ENCODE data around the gene NAIF1.

The NAIF1 gene

DNA sequence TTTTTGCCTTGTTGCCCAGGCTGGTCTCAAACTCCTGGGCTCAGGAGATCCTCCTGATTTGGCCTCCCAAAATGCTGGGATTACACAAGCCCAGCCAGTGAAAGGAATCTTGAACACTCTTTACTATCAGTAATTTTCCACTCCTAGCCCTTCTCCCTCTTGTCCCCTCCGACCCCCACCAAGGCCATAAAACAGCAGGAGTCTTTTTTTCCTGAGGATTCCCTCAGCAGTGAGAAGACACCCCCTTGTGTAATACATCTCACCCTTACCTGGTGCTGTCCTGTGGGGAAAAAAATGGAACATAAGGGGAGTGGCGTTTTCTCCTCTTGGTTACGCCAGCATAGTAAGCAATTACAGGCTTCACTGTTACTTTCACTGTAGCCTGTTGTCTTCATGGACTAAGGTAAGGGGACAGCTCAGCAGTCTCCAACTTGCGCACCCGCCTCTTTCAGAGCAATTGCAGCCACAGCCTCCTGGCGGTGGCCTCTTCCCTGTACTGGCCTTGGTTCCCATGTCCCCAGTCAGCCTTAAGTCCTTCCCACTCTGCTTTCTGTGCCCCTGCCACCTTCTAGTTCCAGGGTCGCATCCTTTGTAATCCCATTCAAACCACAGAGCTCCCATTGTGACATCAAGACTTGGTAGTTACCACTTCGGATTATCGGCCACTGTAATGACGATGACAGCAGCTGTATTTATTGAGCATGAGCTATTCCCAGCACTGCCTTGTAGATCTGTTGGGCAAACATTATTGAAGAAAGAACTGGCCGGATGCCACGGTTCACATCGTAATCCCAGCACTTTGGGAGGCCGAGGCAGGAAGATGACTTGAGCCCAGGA, 10.0 kb downstream of the NAIF1 start:
- TF ChIP-seq, protein P1, sequence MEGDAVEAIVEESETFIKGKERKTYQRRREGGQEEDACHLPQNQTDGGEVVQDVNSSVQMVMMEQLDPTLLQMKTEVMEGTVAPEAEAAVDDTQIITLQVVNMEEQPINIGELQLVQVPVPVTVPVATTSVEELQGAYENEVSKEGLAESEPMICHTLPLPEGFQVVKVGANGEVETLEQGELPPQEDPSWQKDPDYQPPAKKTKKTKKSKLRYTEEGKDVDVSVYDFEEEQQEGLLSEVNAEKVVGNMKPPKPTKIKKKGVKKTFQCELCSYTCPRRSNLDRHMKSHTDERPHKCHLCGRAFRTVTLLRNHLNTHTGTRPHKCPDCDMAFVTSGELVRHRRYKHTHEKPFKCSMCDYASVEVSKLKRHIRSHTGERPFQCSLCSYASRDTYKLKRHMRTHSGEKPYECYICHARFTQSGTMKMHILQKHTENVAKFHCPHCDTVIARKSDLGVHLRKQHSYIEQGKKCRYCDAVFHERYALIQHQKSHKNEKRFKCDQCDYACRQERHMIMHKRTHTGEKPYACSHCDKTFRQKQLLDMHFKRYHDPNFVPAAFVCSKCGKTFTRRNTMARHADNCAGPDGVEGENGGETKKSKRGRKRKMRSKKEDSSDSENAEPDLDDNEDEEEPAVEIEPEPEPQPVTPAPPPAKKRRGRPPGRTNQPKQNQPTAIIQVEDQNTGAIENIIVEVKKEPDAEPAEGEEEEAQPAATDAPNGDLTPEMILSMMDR (IDR thresholded peaks at IDR 0.05; ENCODE audit: control insufficient read depth, insufficient read depth, low read depth, low read length, missing control alignments): no peak
- H3K4me3 ChIP-seq (ENCODE audit: control insufficient read depth, low read depth, low read length): no peak overlapping the region
- DNase-seq (ENCODE audit: low read depth): no peak

DNA sequence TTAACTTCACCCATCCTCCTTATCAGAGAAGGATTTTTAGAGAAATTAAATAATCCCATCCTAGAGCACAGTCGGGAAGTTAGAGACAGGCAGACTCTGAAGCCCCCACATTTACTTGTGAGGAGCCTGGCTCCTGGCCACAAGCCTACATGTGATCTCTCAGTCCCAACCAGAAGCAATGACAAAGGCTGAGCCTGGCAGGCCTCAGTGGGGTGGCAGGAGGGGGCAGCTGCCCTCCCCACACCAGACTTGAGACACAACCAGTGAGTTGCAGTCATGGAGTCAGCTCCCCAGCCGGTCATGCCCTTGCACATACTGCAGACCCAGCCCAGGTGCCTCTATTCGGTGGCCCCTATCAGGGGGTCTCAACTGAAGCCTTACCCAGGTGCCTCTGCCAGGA, 11.0 kb downstream of the NAIF1 start:
- TF ChIP-seq, protein P1 (IDR thresholded peaks at IDR 0.05; ENCODE audit: control insufficient read depth, insufficient read depth, low read depth, low read length, missing control alignments): no peak
- no peak for DNase-seq (ENCODE audit: low read depth)
- H3K4me3 ChIP-seq (ENCODE audit: control insufficient read depth, low read depth, low read length): no peak overlapping the region

DNA sequence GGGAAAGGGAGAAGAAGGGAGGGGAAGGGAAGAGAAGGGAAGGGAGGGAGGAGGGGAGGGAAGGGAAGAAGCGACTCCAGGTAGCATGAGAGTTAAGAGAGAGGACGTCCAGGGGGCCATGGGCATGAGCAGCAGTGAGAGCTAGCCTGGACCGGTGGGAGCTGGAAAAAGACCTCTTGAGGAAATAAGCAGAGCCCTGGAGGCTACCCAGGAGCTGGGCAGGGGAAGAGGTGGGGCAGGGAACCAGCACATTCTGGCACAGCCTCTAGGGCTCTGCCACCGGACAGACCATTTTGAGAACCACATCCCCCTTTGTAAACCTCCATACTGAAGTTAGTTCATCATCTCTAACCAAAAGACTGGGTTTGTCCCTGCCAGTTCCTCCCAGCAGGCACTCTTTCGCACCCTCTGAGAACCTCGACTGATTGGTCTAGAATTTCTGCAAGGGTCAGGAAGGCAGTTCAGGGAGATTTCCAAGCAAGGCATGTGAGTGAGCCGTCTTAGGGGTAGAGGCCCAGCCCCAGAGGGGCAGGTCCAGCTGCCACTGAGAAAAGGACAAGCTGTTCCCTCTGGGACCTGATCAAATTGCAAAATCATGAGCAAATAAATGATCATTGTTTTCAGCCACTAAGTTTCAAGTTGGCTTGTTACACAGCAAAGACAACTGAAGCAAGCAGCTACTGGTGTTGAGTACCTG, 11.6 kb downstream of the NAIF1 start:
- no peak overlapping the region for H3K4me3 ChIP-seq (ENCODE audit: control insufficient read depth, low read depth, low read length)
- TF ChIP-seq, protein P1 (IDR thresholded peaks at IDR 0.05; ENCODE audit: control insufficient read depth, insufficient read depth, low read depth, low read length, missing control alignments): no peak
- DNase-seq (ENCODE audit: low read depth): no peak

DNA sequence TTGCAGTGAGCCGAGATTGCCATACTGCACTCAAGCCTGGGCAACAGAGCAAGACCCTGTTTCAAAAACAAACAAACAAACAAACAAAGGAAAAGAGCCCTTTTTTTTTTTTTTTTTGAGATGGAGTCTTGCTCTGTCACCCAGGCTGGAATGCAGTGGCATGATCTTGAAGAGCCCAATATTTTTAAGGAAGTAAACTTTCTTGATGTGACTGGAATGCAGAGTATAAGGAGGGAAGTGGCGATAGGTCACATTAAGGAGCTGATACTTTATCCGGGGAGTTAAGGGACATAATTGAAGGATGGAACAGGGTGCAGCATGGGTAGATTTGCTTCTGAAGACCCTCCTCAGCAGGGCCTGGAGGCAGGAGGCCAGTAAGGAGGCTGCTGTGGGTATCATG, 13.0 kb downstream of the NAIF1 start:
- no peak overlapping the region for H3K4me3 ChIP-seq (ENCODE audit: control insufficient read depth, low read depth, low read length)
- DNase-seq (ENCODE audit: low read depth): no peak
- TF ChIP-seq, protein P1 (IDR thresholded peaks at IDR 0.05; ENCODE audit: control insufficient read depth, insufficient read depth, low read depth, low read length, missing control alignments): no peak

DNA sequence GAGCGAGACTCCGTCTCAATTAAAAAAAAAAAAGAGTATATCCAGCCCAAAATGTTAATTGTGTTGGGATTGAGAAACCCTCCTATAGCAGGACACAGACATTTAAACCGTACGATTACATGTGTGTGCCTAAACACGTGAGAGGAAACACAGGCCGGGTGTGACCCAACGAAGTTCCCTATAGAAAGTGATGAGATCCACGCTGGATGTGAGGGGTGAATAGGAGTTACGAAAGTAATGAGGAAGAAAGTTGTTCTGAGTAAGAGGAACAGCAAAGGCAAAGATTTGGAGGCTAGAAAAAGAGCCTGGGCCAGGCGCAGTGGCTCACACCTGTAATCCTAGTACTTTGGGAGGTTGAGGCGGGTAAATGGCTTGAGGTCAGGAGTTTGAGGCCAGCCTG, 13.6 kb downstream of the NAIF1 start:
- no peak overlapping the region for H3K4me3 ChIP-seq (ENCODE audit: control insufficient read depth, low read depth, low read length)
- TF ChIP-seq, protein P1 (IDR thresholded peaks at IDR 0.05; ENCODE audit: control insufficient read depth, insufficient read depth, low read depth, low read length, missing control alignments): no peak
- DNase-seq (ENCODE audit: low read depth): no peak

DNA sequence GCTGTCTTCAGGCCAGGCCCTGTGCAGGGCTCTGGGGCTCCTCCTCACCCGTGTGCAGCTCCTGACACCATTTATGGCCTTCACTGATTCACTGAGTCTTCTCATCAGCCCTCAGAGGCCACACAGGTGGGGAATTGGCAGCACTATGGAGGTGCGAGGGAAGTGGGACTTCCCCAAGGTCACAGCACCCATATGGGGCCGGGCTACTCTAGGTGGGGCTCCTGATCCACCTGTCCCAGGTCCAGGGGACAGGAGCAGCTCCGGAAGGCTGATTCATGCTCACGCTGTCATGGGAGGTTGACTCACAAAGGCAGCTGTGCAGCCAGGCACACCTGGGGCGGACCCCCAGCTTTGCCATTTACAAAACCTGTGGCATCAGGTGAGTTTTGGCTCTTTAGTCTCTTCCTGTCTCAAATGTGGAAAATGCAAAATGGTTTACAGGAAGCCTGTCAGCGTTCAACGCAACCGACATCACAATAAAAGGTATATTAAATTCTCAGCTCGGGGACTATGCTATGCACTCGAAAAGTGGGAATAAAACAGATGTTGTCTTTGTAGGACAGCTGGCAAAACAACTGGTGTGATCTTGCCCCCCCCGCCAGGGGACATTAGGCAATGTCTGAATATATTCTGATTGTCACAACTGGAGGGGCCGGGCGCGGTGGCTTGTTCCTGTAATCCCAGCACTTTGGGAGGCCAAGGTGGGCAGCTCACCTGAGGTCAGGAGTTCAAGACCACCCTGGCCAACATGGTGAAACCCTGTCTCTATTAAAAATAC, 15.0 kb downstream of the NAIF1 start:
- TF ChIP-seq, protein P1 (IDR thresholded peaks at IDR 0.05; ENCODE audit: control insufficient read depth, insufficient read depth, low read depth, low read length, missing control alignments): no peak
- DNase-seq (ENCODE audit: low read depth): no peak
- H3K4me3 ChIP-seq (ENCODE audit: control insufficient read depth, low read depth, low read length): no peak overlapping the region

All from AG09309 (cell line).